IMR-90 (cell line): ENCODE measurements around the gene BASP1. TPM values are rescaled to one million over a fixed set of nuclear protein-coding genes. Genes with fewer than 3 reads are reported as not detected.

ENCODE experiments used
- ATAC-seq: fragments of 200-7000 bp; cut with Tn5 transposase; 2 replicates; pipeline ENCODE4 v1.9.1; 2020; ENCODE audit warnings: low read depth, mild to moderate bottlenecking, moderate library complexity
- BruUV-seq: library from RNA; stranded (reverse); fragments of 400-500 nt; replicated peaks from 2 replicates; lab custom pipeline; 2021; lab: Mats Ljungman, UMichigan
- CTCF ChIA-PET: fragments of 300-600 bp; formaldehyde crosslinking; extraction: SDS; loops from one replicate; lab custom pipeline; 2021; ENCODE audit warnings: antibody characterized with exemption; lab: Yijun Ruan, JAX
- POLR2A ChIA-PET: fragments of 300-600 bp; sonication (Branson Sonifier 250); formaldehyde crosslinking; loops from one replicate; lab custom pipeline; 2022; ENCODE audit warnings: antibody characterized with exemption; ENCODE audit not compliant: unreplicated experiment; lab: Charles Lee
- DNase-seq: peaks from one replicate; pipeline ENCODE4 v3.0.0; 2013
- H2AFZ ChIP-seq: replicated peaks from 2 replicates; pipeline ENCODE3; 2013; ENCODE audit warnings: low read length, mild to moderate bottlenecking; ENCODE audit not compliant: poor library complexity
- H2AK5ac ChIP-seq: 2 replicates; pipeline ENCODE4 v1.6.1; 2013; ENCODE audit warnings: low read depth, low read length, inconsistent platforms
- H2AK9ac ChIP-seq: replicated peaks from 2 replicates; pipeline ENCODE3; 2013; ENCODE audit warnings: mild to moderate bottlenecking, low read depth, low read length, moderate library complexity; ENCODE audit not compliant: poor library complexity
- H2BK120ac ChIP-seq: 2 replicates; pipeline ENCODE4 v1.6.1; 2013; ENCODE audit warnings: low read depth, low read length, inconsistent platforms
- H2BK15ac ChIP-seq: 3 replicates; pipeline ENCODE4 v1.6.1; 2013; ENCODE audit warnings: low read depth, low read length, inconsistent platforms
- H2BK20ac ChIP-seq: 2 replicates; pipeline ENCODE4 v1.6.1; 2013; ENCODE audit warnings: low read depth, mild to moderate bottlenecking, inconsistent platforms, low read length, moderate library complexity
- H2BK5ac ChIP-seq: 2 replicates; pipeline ENCODE4 v1.6.1; 2013; ENCODE audit warnings: mild to moderate bottlenecking, low read depth, low read length, inconsistent platforms; ENCODE audit not compliant: poor library complexity, severe bottlenecking
- H3K14ac ChIP-seq: replicated peaks from 2 replicates; pipeline ENCODE4 v1.6.1; 2013; ENCODE audit warnings: low read depth, low read length, inconsistent platforms
- H3K18ac ChIP-seq: 2 replicates; pipeline ENCODE4 v1.6.1; 2013; ENCODE audit warnings: low read depth, low read length, control low read depth
- H3K23ac ChIP-seq: 2 replicates; pipeline ENCODE4 v1.6.1; 2013; ENCODE audit warnings: low read depth, low read length, inconsistent platforms
- H3K27ac ChIP-seq: 2 replicates; pipeline ENCODE4 v1.5.1; 2013; ENCODE audit warnings: mild to moderate bottlenecking, control low read depth, low read length; ENCODE audit not compliant: insufficient read depth
- H3K27me3 ChIP-seq: 2 replicates; pipeline ENCODE4 v1.6.1; 2013; ENCODE audit warnings: low read length; ENCODE audit not compliant: control insufficient read depth, insufficient read depth
- H3K36me3 ChIP-seq: 2 replicates; pipeline ENCODE4 v1.6.1; 2013; ENCODE audit warnings: low read length, mixed read lengths; ENCODE audit not compliant: control insufficient read depth, insufficient read depth
- H3K4ac ChIP-seq: 2 replicates; pipeline ENCODE4 v1.6.1; 2013; ENCODE audit warnings: low read depth, low read length, inconsistent platforms
- H3K4me1 ChIP-seq: 2 replicates; pipeline ENCODE4 v1.6.1; 2013; ENCODE audit warnings: low read length, mixed read lengths; ENCODE audit not compliant: control insufficient read depth, insufficient read depth
- H3K4me2 ChIP-seq: 2 replicates; pipeline ENCODE4 v1.6.1; 2013; ENCODE audit warnings: low read depth, mild to moderate bottlenecking, control low read depth, low read length, moderate library complexity
- H3K4me3 ChIP-seq: 2 replicates; pipeline ENCODE4 v1.5.1; 2013; ENCODE audit warnings: low read depth, mild to moderate bottlenecking, control low read depth, low read length, moderate library complexity; ENCODE audit not compliant: insufficient read depth
- H3K56ac ChIP-seq: 2 replicates; pipeline ENCODE4 v1.6.1; 2013; ENCODE audit warnings: low read length, inconsistent platforms; ENCODE audit not compliant: insufficient read depth; ENCODE audit errors: extremely low read depth
- H3K79me1 ChIP-seq, 2 experiments: 2 replicates each; pipeline ENCODE4 v1.6.1; 2013; ENCODE audit warnings: low read length in 2 of 2, inconsistent platforms in 1 of 2, low read depth in 1 of 2
- H3K9ac ChIP-seq: 2 replicates; pipeline ENCODE4 v1.6.1; 2013; ENCODE audit warnings: low read depth, low read length, control low read depth
- H3K9me1 ChIP-seq: 2 replicates; pipeline ENCODE4 v1.6.1; 2013; ENCODE audit warnings: low read length, inconsistent platforms; ENCODE audit not compliant: insufficient read depth
- H3K9me3 ChIP-seq: 2 replicates; pipeline ENCODE4 v1.6.1; 2013; ENCODE audit warnings: low read length; ENCODE audit not compliant: control insufficient read depth, insufficient read depth
- H4K20me1 ChIP-seq: 2 replicates; pipeline ENCODE4 v1.6.1; 2013; ENCODE audit warnings: low read length, inconsistent platforms; ENCODE audit not compliant: insufficient read depth
- H4K5ac ChIP-seq: 2 replicates; pipeline ENCODE4 v1.6.1; 2013; ENCODE audit warnings: mild to moderate bottlenecking, low read depth, low read length, control low read depth
- H4K8ac ChIP-seq, 2 experiments: 2 replicates each; pipeline ENCODE4 v1.6.1; 2013; ENCODE audit warnings: low read depth in 2 of 2, low read length in 2 of 2, control low read depth in 1 of 2, inconsistent platforms in 1 of 2
- H4K91ac ChIP-seq: 2 replicates; pipeline ENCODE4 v1.6.1; 2013; ENCODE audit warnings: low read depth, low read length, inconsistent platforms; ENCODE audit not compliant: insufficient read depth
- BHLHE40 ChIP-seq: fragments of 150-350 bp; IDR thresholded peaks from 2 replicates; pipeline ENCODE4 v1.6.1; 2016; ENCODE audit warnings: mild to moderate bottlenecking, low read depth, low read length
- CEBPB ChIP-seq: IDR thresholded peaks from 2 replicates; pipeline ENCODE4 v1.6.1; 2012; ENCODE audit warnings: low read depth, low read length, improper control_type of control experiment
- FOS ChIP-seq: fragments of 150-350 bp; IDR thresholded peaks from 2 replicates; pipeline ENCODE4 v1.6.1; 2016; ENCODE audit warnings: low read depth, low read length
- MXI1 ChIP-seq: IDR thresholded peaks from 2 replicates; pipeline ENCODE4 v1.6.1; 2012; ENCODE audit warnings: low read depth, mild to moderate bottlenecking, low read length, moderate library complexity, borderline replicate concordance
- POLR2A ChIP-seq: IDR thresholded peaks from 2 replicates; pipeline ENCODE4 v1.6.1; 2012; ENCODE audit warnings: mild to moderate bottlenecking, low read depth, low read length
- RAD21 ChIP-seq: IDR thresholded peaks from 2 replicates; pipeline ENCODE4 v1.6.1; 2012; ENCODE audit warnings: low read length, improper control_type of control experiment
- RCOR1 ChIP-seq: IDR thresholded peaks from 2 replicates; pipeline ENCODE4 v1.6.1; 2012; ENCODE audit warnings: mild to moderate bottlenecking, low read length, improper control_type of control experiment; ENCODE audit not compliant: insufficient replicate concordance
- RFX5 ChIP-seq: IDR thresholded peaks from 2 replicates; pipeline ENCODE4 v1.8.0; 2012; ENCODE audit warnings: low read depth, mild to moderate bottlenecking, low read length, moderate library complexity
- WGBS, 2 experiments: methylation state at CpG; one replicate each; pipeline versions ENCODE4 v1.1.5 to v1.1.7; 2013; ENCODE audit warnings: missing lambda C conversion rate in 2 of 2; ENCODE audit not compliant: insufficient read length in 1 of 2; ENCODE audit errors: extremely low coverage in 2 of 2; 5-methylcytosine and 5-hydroxymethylcytosine counted together
- dilution Hi-C: fragments of 300-500 bp; cut with HindIII; formaldehyde crosslinking; loops from one replicate; pipeline ENCODE4 v1.14.3; 2018; ENCODE audit warnings: low sequenced_read_pairs; ENCODE audit not compliant: unreplicated experiment
- in situ Hi-C: fragments of 300-500 bp; cut with MboI; formaldehyde crosslinking; loops from 3 replicates; pipeline ENCODE4 v1.14.3; 2019; ENCODE audit warnings: low sequenced_read_pairs, inconsistent platforms, mixed read lengths
- intact Hi-C: fragments of 100-400 bp; cut with micrococcal nuclease; formaldehyde crosslinking; loops from 2 replicates; pipeline ENCODE4 v1.10.0; 2022
- polyA plus RNA-seq, 3 experiments: library from polyadenylated mRNA; depleted of rRNA; stranded (reverse); fragments of >200 nt; gene quantifications; 2 replicates each; pipeline ENCODE4 v1.2.3, GENCODE V29; 2012; ENCODE audit warnings: low replicate concordance in 1 of 3
- total RNA-seq: library from RNA; depleted of rRNA; stranded (reverse); fragments of >200 nt; gene quantifications from 2 replicates; pipeline ENCODE4 v1.2.3, GENCODE V29; 2012

BASP1 gene
- total and polyA plus RNA-seq, 2 of the 4 experiments (the other 2 are of a cell fraction) = 39.6 to 103 TPM

DNA sequence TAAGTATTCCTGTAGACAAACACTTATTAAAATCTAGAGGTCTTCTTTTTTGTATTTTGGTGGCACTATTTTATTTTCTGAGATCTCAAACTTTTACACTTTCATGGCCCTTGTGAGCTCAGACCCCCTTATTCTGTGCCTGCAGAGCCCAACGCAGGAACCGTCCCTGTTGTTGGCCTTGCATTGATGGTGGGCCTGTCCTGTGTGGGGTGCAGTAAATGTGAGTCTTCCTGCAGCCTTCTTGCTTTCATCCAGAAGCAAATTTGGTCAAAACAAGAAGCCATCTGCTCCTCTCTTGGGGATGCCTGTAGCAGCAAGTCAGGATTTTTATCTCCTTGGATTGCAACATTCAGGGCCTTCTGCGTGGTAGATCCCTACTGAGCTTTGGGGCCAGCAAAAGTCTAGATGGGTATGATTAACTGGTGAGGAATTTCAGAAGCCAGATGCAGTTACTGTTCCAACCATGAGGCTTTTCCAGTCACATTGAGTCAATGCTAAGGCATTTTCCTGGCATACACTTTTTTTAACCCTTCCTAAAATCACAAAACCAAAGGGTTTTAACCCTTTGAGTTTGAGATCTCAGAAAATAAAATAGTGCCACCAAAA is 31.7 kb downstream of the BASP1 start:
- H4K8ac ChIP-seq = peak overlapping the region; percentile 4 to 76; a peak in 3 of 4 replicates
- H3K4me3 ChIP-seq = no peak overlapping the region
- peak overlapping the region; percentile 72; the same call in 1 of the 2 replicates for H2AK5ac ChIP-seq
- peak overlapping the region; percentile 79; the same call in 1 of the 2 replicates for H3K18ac ChIP-seq
- H4K5ac ChIP-seq = peak overlapping the region; percentile 44; the same call in 1 of the 2 replicates
- in situ Hi-C loops (no loop called here), intact Hi-C loops (loop anchor here (1.0 kb wide), 1 partner anchor 11 kb away; no protein-coding TSS in a partner anchor), dilution Hi-C loops (no loop called here)
- H3K36me3 ChIP-seq = peaks cover 15% of the 10 kb centered on the region
- POLR2A ChIA-PET = interaction anchor here (0.6 kb wide), 2 partner anchors 550 to 588 kb away, joined by 3 to 4 read pairs; no protein-coding TSS in a partner anchor
- H3K4me2 ChIP-seq = peak overlapping the region; percentile 57; the same call in 1 of the 2 replicates
- H3K27me3 ChIP-seq = no peaks in the 10 kb centered on the region
- peak overlapping the region; percentile 73 for H3K27ac ChIP-seq
- peak overlapping the region; percentile 74 for H3K14ac ChIP-seq
- peaks cover 16% of the 10 kb centered on the region for H3K4me1 ChIP-seq
- H2BK120ac ChIP-seq = peak overlapping the region; percentile 90
- H3K23ac ChIP-seq = peak overlapping the region; percentile 80; the same call in 1 of the 2 replicates
- H2BK15ac ChIP-seq = 0 out of 3 replicates have a peak overlapping the region, but pooled peaks have one; percentile 52
- H2AK9ac ChIP-seq = peak overlapping the region; percentile 66
- no peak overlapping the region for H3K9ac ChIP-seq
- CTCF ChIA-PET = interaction anchor here (0.8 kb wide), 1 partner anchor 640 kb away, joined by 3 read pairs; no protein-coding TSS in a partner anchor
- ATAC-seq = peak; percentile 83
- H2AFZ ChIP-seq = peak overlapping the region; percentile 68
- H3K9me3 ChIP-seq = no peaks in the 10 kb centered on the region
- peak overlapping the region; percentile 94 for H4K91ac ChIP-seq
- H3K4ac ChIP-seq = peak overlapping the region; percentile 94
- no CpG with 5 or more reads among the region's 3 CpGs for WGBS, 2 experiments
- BruUV-seq = no TSS peak
- peak overlapping the region; percentile 92 for H2BK20ac ChIP-seq
- TF ChIP-seq RCOR1 (peak; percentile 100), CEBPB (peak; percentile 99), RFX5 (no peak), POLR2A (no peak), FOS (peak; percentile 95), MXI1 (0 out of 2 replicates have a peak, but pooled peaks have one; percentile 18), BHLHE40 (peak; percentile 27; the same call in 1 of the 2 replicates), RAD21 (peak; percentile 13; the same call in 1 of the 2 replicates)
- peaks cover 24 to 68% of the 10 kb centered on the region in 2 experiments for H3K79me1 ChIP-seq
- DNase-seq = peak; percentile 99
- peaks cover 22% of the 10 kb centered on the region for H3K9me1 ChIP-seq
- peaks cover 57% of the 10 kb centered on the region for H4K20me1 ChIP-seq
- peak overlapping the region; percentile 97 for H2BK5ac ChIP-seq
- peak overlapping the region; percentile 57; the same call in 1 of the 2 replicates for H3K56ac ChIP-seq
